ENCODE measurements around the gene CNOT3. TPM values are rescaled to one million over a fixed set of nuclear protein-coding genes. Genes with fewer than 3 reads are reported as not detected.
A peak's percentile ranks its signal among the peaks of the same experiment; 100 is the strongest.

The CNOT3 gene
- total and polyA plus RNA-seq, 7 donors, result 14.1 to 28.4 (median 19.4) TPM

- no peaks in the 10 kb centered on the region for H3K9me3 ChIP-seq
- no peak for ATAC-seq
- H3K4me1 ChIP-seq, result peaks cover 2% of the 10 kb centered on the region
- H3K4me3 ChIP-seq, result no peak overlapping the region
- DNase-seq, result no peak
- TF ChIP-seq CTCF (IDR thresholded peaks at IDR 0.05), result no peak
- intact Hi-C loops (cut with DNase I), result loop anchor here in 1 of 2 donors (10.0 kb wide), 1 partner anchor 124 kb away; no protein-coding TSS in a partner anchor
- WGBS, 3 donors, result 67 to 79% (median 71%) methylated on average over 7 of the region's 7 CpGs
- H3K36me3 ChIP-seq (ENCODE audit: insufficient read depth in 1 of 2, low read depth in 1 of 2), result peaks cover 6 to 74% of the 10 kb centered on the region in 2 donors
- no peak overlapping the region for H3K27ac ChIP-seq
- no peaks in the 10 kb centered on the region for H3K27me3 ChIP-seq (ENCODE audit: insufficient read depth in 3 of 3, low read length in 2 of 3)
Measured at GRCh38 chr19:54108496-54108895, 29.1 kb upstream of the CNOT3 start.

DNA sequence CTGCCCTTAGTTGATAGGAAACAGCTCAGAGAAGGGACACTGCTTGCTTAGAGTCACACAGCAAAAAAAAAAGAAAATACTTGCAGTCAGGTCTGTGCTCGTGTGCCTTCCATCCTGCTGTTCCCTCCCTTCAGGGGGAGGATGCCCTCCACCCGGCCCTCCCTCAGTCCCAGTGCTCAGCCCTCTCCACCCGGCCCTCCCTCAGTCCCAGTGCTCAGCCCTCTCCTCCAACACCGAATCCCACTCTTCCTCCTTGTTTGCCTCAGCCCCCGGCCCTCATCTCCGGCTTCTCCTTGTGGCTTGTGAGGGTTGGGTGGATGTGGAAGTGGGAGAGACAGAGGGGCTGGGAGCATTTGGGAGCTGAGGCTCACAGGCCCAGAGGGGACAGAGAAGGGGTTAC, 27.9 kb upstream of the CNOT3 start:
- TF ChIP-seq CTCF (IDR thresholded peaks at IDR 0.05), result no peak
- no peak for DNase-seq
- 69 to 76% (median 75%) methylated on average over 6 of the region's 6 CpGs for WGBS, 3 donors
- H3K4me3 ChIP-seq, result no peak overlapping the region
- no peaks in the 10 kb centered on the region for H3K27me3 ChIP-seq (ENCODE audit: insufficient read depth in 3 of 3, low read length in 2 of 3)
- H3K36me3 ChIP-seq (ENCODE audit: insufficient read depth in 1 of 2, low read depth in 1 of 2), result peaks cover 6 to 81% of the 10 kb centered on the region in 2 donors
- ATAC-seq, result peak in 1 of 4 donors; percentile 29
- intact Hi-C loops (cut with DNase I), result loop anchor here (10.0 kb wide), 2 partner anchors 125 to 135 kb away; no protein-coding TSS in a partner anchor
- H3K9me3 ChIP-seq, result no peaks in the 10 kb centered on the region
- no peak overlapping the region for H3K27ac ChIP-seq
- H3K4me1 ChIP-seq, result peaks cover 6% of the 10 kb centered on the region

DNA sequence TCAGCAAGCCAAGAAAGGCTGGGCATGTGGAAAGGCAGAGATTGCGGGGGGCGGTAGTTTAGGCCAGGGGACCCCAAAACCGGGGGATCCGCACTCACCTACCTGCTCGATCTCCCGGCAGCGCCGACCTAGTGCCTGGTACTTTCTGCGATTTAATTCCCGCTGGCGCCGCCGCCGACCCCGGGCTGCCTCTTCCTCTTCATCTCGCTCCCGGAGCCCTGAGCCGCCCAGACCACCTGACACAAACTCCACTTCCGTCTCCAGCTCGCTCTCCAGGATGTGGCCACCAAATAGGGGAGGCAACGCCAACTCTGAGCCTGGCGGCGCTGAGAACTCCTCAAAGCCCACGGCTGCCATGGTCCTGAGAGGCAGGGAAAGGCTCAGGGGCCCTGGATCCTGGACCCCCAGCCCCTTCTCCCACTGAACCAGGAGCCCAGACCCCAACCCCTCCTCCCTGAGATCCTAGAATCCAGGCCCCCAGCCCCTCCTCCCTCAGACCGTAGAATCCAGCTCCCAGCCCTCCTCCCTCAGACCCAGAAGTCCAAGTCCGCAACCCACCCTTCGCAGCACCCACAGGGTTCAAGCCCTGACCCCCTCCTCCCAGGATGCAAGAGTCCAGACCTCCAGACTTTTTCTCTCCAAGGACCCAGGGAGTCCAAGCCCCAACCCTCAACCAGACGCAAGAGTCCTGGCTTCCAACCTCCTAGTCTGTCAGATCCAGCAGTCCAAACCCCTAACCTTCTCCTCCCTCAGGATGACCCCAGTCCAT, 23.0 kb upstream of the CNOT3 start:
- peak in 3 of 4 donors; percentile 1 to 3 (median 1) for ATAC-seq
- no peaks in the 10 kb centered on the region for H3K9me3 ChIP-seq
- peak overlapping the region; percentile 86 for H3K4me3 ChIP-seq
- intact Hi-C loops (cut with DNase I), result loop anchor here in 1 of 2 donors (10.0 kb wide), 1 partner anchor 140 kb away; no protein-coding TSS in a partner anchor
- H3K27ac ChIP-seq, result peak overlapping the region; percentile 93
- WGBS, 3 donors, result 9 to 25% (median 14%) methylated on average over 27 to 28 of the region's 28 CpGs
- no peaks in the 10 kb centered on the region for H3K27me3 ChIP-seq (ENCODE audit: insufficient read depth in 3 of 3, low read length in 2 of 3)
- peaks cover 17% of the 10 kb centered on the region for H3K4me1 ChIP-seq
- H3K36me3 ChIP-seq (ENCODE audit: insufficient read depth in 1 of 2, low read depth in 1 of 2), result peaks cover 2 to 58% of the 10 kb centered on the region in 2 donors
- DNase-seq, result peak in 1 of 2 donors; percentile 69
- TF ChIP-seq CTCF (IDR thresholded peaks at IDR 0.05), result no peak

- H3K4me1 ChIP-seq, result peaks cover 17% of the 10 kb centered on the region
- H3K27me3 ChIP-seq (ENCODE audit: insufficient read depth in 3 of 3, low read length in 2 of 3), result no peaks in the 10 kb centered on the region
- DNase-seq, result peak; percentile 97 to 98
- intact Hi-C loops (cut with DNase I), result loop anchor here in 1 of 2 donors (10.0 kb wide), 1 partner anchor 141 kb away; no protein-coding TSS in a partner anchor
- H3K4me3 ChIP-seq, result peak within 1 kb of the TSS; percentile 86
- peak within 1 kb of the TSS; percentile 93 for H3K27ac ChIP-seq
- H3K9me3 ChIP-seq, result no peaks in the 10 kb centered on the region
- WGBS, 3 donors, result 0 to 1% (median 0%) methylated on average over 60 of the region's 60 CpGs
- ATAC-seq, result peak; percentile 92 to 96 (median 94)
- H3K36me3 ChIP-seq (ENCODE audit: insufficient read depth in 1 of 2, low read depth in 1 of 2), result peaks cover 0 to 58% of the 10 kb centered on the region in 2 donors
- TF ChIP-seq CTCF (IDR thresholded peaks at IDR 0.05), result no peak
Measured at GRCh38 chr19:54115109-54116063, 22.2 kb upstream of the CNOT3 start, which contains the start of the genes PRPF31 and TFPT. Gene PRPF31 (plus strand): TSS chr19:54115754. CDS start chr19:54118279, 2,525 bp downstream. Gene TFPT (minus strand): TSS chr19:54115657. CDS start chr19:54115269, 388 bp downstream.
